ENCODE results near the gene C13orf46. TPM values are rescaled to one million over a fixed set of nuclear protein-coding genes. Genes with fewer than 3 reads are reported as not detected.

C13orf46 gene
- total and polyA plus RNA-seq, 4 donors = 0.10 to 0.17 TPM; not detected in 2

GRCh38 chr13:113968463-113969310 is 5.2 kb downstream of the C13orf46 start:
- Histone ChIP-seq H3K9ac (ENCODE audit: low read depth in 1 of 2, low read length in 2 of 2) (no peak overlapping the region), H3K9me3 (ENCODE audit: control insufficient read depth in 4 of 4, low read length in 3 of 4) (no peaks in the 10 kb centered on the region), H3K4me3 (ENCODE audit: low read depth in 1 of 3, low read length in 3 of 3) (no peak overlapping the region), H3K27ac (ENCODE audit: low read depth in 1 of 2, low read length in 2 of 2) (no peak overlapping the region), H3K4me1 (ENCODE audit: control insufficient read depth in 4 of 4, insufficient read depth in 4 of 4, low read length in 3 of 4) (peaks cover 11 to 20% (median 15%) of the 10 kb centered on the region in 4 donors), H3K36me3 (ENCODE audit: control insufficient read depth in 4 of 4, insufficient read depth in 3 of 4, low read depth in 1 of 4, low read length in 3 of 4) (no peaks in the 10 kb centered on the region), H3K27me3 (ENCODE audit: control insufficient read depth in 4 of 4, insufficient read depth in 4 of 4, low read length in 3 of 4) (no peaks in the 10 kb centered on the region)
- TF ChIP-seq FOXA1 (IDR thresholded peaks at IDR 0.05) (no peak), YY1 (IDR thresholded peaks at IDR 0.05) (no peak), JUND (IDR thresholded peaks at IDR 0.05) (no peak)
- no peak for DNase-seq (ENCODE audit: low spot score)
- 96% methylated on average over 17 of the region's 17 CpGs for WGBS

GRCh38 chr13:113967729-113968462 is 6.0 kb downstream of the C13orf46 start:
- WGBS = 93% methylated on average over 20 of the region's 20 CpGs
- Histone ChIP-seq H3K9me3 (ENCODE audit: control insufficient read depth in 4 of 4, low read length in 3 of 4) (no peaks in the 10 kb centered on the region), H3K4me3 (ENCODE audit: low read depth in 1 of 3, low read length in 3 of 3) (no peak overlapping the region), H3K27me3 (ENCODE audit: control insufficient read depth in 4 of 4, insufficient read depth in 4 of 4, low read length in 3 of 4) (no peaks in the 10 kb centered on the region), H3K36me3 (ENCODE audit: control insufficient read depth in 4 of 4, insufficient read depth in 3 of 4, low read depth in 1 of 4, low read length in 3 of 4) (no peaks in the 10 kb centered on the region), H3K27ac (ENCODE audit: low read depth in 1 of 2, low read length in 2 of 2) (no peak overlapping the region), H3K4me1 (ENCODE audit: control insufficient read depth in 4 of 4, insufficient read depth in 4 of 4, low read length in 3 of 4) (peaks cover 10 to 20% (median 15%) of the 10 kb centered on the region in 4 donors), H3K9ac (ENCODE audit: low read depth in 1 of 2, low read length in 2 of 2) (no peak overlapping the region)
- TF ChIP-seq EGR1 (IDR thresholded peaks at IDR 0.05; ENCODE audit: low read depth in 2 of 2) = no peak
- TF ChIP-seq GABPA (IDR thresholded peaks at IDR 0.05 in 1 of 2, conservative IDR thresholded peaks at IDR 0.05 in 1 of 2) = no peak
- no peak for TF ChIP-seq ATF3 (IDR thresholded peaks at IDR 0.05)
- no peak for TF ChIP-seq CTCF (IDR thresholded peaks at IDR 0.05; ENCODE audit: low read depth, low read length, missing input control)
- TF ChIP-seq HNF4A (conservative IDR thresholded peaks at IDR 0.05) = no peak
- TF ChIP-seq HNF4G (IDR thresholded peaks at IDR 0.05) = no peak
- TF ChIP-seq NR2F2 (IDR thresholded peaks at IDR 0.05) = no peak
- TF ChIP-seq ZBTB33 (IDR thresholded peaks at IDR 0.05) = no peak
- no peak for TF ChIP-seq SP1 (IDR thresholded peaks at IDR 0.05)
- TF ChIP-seq FOXA2 (IDR thresholded peaks at IDR 0.05) = no peak
- no peak for TF ChIP-seq TAF1 (conservative IDR thresholded peaks at IDR 0.05)
- no peak for TF ChIP-seq FOXA1 (IDR thresholded peaks at IDR 0.05)
- TF ChIP-seq JUND (IDR thresholded peaks at IDR 0.05) = no peak
- TF ChIP-seq YY1 (IDR thresholded peaks at IDR 0.05) = no peak
- TF ChIP-seq REST (IDR thresholded peaks at IDR 0.05) = no peak
- no peak for TF ChIP-seq RAD21 (IDR thresholded peaks at IDR 0.05)
- no peak for TF ChIP-seq RXRA (IDR thresholded peaks at IDR 0.05)
- TF ChIP-seq MAX (IDR thresholded peaks at IDR 0.05) = no peak
- DNase-seq (ENCODE audit: low spot score) = no peak
